ENCODE data around the gene NCF2.
A peak's percentile ranks its signal among the peaks of the same experiment; 100 is the strongest.

The NCF2 gene

DNA sequence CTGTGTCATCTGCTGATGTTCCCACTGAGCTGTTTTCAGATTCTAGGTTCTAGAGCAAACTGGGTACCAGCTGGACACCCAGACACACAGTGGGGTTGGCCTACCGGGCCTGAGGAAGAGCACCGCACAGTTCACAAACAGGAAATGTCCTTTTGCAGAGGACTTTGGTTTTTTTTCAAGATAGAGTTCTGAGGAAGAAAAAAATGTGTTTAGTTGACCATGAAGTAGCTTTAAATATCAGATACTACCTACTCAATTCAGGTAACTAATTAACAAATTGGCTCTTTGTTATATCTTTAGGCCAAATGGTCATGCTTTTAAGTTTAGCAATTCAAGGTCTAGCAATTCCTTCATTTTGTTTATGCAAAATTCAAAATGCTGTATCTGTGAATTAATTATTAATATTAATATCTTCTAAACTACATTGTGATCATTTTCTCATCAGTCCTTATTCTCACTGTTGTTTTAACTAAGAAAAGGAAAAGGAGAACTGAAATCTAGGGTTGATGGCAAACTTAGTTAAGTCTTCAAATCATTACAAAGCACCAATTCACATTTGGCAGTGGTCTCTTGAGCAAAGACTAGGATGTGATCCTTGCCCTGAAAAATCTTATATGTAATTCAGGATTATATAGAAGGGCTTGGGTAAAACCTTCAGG is 17.2 kb upstream of the NCF2 start:
- DNase-seq (ENCODE audit: extremely low read depth, insufficient read length), result peak; percentile 44
- Histone ChIP-seq H3K36me3 (ENCODE audit: control insufficient read depth, insufficient read depth, low read length) (no peaks in the 10 kb centered on the region), H3K27me3 (replicated peaks; ENCODE audit: control insufficient read depth, insufficient read depth, low read length) (no peaks in the 10 kb centered on the region), H3K4me3 (replicated peaks; ENCODE audit: low read depth, low read length) (no peak overlapping the region)
- TF ChIP-seq, protein P1, sequence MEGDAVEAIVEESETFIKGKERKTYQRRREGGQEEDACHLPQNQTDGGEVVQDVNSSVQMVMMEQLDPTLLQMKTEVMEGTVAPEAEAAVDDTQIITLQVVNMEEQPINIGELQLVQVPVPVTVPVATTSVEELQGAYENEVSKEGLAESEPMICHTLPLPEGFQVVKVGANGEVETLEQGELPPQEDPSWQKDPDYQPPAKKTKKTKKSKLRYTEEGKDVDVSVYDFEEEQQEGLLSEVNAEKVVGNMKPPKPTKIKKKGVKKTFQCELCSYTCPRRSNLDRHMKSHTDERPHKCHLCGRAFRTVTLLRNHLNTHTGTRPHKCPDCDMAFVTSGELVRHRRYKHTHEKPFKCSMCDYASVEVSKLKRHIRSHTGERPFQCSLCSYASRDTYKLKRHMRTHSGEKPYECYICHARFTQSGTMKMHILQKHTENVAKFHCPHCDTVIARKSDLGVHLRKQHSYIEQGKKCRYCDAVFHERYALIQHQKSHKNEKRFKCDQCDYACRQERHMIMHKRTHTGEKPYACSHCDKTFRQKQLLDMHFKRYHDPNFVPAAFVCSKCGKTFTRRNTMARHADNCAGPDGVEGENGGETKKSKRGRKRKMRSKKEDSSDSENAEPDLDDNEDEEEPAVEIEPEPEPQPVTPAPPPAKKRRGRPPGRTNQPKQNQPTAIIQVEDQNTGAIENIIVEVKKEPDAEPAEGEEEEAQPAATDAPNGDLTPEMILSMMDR (IDR thresholded peaks at IDR 0.05; ENCODE audit: insufficient read depth, low read length, poor library complexity, severe bottlenecking), result no peak

DNA sequence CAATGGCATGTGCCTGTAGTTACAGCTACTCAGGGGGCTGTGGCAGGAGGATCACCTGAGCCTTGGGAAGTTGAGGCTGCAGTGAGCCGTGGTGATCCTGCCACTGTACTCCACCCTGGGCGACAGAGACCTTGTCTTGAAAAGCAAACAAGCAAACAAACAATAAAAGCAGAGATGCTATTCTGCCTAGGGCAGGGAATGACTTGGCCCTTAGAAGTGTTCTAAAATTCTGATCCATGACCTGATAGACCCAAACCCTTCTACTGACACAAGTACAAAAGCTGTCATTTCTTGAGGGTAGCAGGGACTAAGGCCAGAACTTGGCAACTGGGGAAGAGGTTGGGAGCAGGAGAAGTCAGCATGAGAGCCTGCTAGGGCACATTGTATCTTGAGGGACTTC is 15.6 kb upstream of the NCF2 start:
- Histone ChIP-seq H3K4me3 (replicated peaks; ENCODE audit: low read depth, low read length) (no peak overlapping the region), H3K27me3 (replicated peaks; ENCODE audit: control insufficient read depth, insufficient read depth, low read length) (no peaks in the 10 kb centered on the region), H3K36me3 (ENCODE audit: control insufficient read depth, insufficient read depth, low read length) (no peaks in the 10 kb centered on the region)
- TF ChIP-seq, protein P1 (IDR thresholded peaks at IDR 0.05; ENCODE audit: insufficient read depth, low read length, poor library complexity, severe bottlenecking), result no peak
- no peak for DNase-seq (ENCODE audit: extremely low read depth, insufficient read length)

DNA sequence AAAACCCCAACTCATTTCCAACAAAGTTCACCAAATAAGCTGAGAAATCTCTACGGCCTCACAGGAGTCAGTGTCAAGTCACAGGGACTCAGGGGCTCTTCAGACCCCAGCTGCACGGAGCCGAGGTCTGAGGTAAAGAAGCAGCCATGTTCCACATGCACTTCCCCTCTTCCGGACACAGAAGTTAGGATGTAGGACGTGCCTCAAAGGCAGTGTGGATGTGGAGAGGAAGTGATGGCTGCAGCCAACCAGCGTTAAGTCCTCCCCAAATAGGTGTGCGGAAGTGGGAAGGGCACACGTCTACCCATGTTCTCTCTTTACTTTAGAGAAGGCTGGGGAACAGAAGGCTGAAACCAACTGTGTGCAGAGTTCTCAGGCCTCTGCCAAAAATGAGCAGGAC is 14.6 kb upstream of the NCF2 start:
- DNase-seq (ENCODE audit: extremely low read depth, insufficient read length), result peak; percentile 54
- Histone ChIP-seq H3K36me3 (ENCODE audit: control insufficient read depth, insufficient read depth, low read length) (no peaks in the 10 kb centered on the region), H3K27me3 (replicated peaks; ENCODE audit: control insufficient read depth, insufficient read depth, low read length) (no peaks in the 10 kb centered on the region), H3K4me3 (replicated peaks; ENCODE audit: low read depth, low read length) (peak overlapping the region; percentile 36)
- TF ChIP-seq, protein P1 (IDR thresholded peaks at IDR 0.05; ENCODE audit: insufficient read depth, low read length, poor library complexity, severe bottlenecking), result no peak

DNA sequence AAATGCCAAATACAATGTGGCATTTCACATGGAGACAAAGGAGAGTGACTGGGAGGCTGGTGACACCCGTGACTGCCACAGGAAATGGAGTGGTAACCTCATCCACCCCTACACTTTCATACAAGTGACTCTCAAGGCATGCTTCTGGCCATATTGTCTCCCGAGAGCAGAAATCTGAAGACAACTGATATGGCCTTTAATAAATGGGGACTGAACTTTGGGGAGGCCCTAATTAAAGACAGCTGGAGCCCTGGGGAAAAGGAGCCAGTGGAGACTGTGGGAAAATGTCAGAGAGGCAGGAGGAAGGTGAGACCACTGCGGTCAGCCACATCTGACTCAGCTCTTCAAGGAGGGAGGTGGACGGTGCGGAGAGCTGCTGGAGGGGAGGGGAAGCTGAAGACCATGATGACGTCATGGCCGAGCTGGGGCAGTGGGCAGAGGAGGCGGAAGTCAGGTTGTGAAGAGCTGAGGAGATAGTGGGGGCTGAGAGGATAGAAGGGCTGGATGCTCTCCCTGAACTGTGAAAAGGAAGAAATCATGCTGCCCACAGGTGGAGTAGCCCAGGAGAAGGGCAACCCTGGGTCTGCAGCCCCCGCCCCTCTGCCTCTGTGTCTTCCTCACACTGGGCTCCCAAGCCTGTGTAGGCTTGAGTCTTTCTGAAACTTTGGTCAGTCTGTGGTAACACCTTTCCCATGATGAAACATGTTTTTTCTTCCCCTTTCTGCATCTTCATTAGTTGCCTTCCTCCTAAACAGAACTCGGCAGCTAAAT is 14.0 kb upstream of the NCF2 start:
- TF ChIP-seq, protein P1 (IDR thresholded peaks at IDR 0.05; ENCODE audit: insufficient read depth, low read length, poor library complexity, severe bottlenecking), result no peak
- DNase-seq (ENCODE audit: extremely low read depth, insufficient read length), result peak; percentile 82
- Histone ChIP-seq H3K36me3 (ENCODE audit: control insufficient read depth, insufficient read depth, low read length) (no peaks in the 10 kb centered on the region), H3K4me3 (replicated peaks; ENCODE audit: low read depth, low read length) (peak overlapping the region; percentile 36), H3K27me3 (replicated peaks; ENCODE audit: control insufficient read depth, insufficient read depth, low read length) (no peaks in the 10 kb centered on the region)

DNA sequence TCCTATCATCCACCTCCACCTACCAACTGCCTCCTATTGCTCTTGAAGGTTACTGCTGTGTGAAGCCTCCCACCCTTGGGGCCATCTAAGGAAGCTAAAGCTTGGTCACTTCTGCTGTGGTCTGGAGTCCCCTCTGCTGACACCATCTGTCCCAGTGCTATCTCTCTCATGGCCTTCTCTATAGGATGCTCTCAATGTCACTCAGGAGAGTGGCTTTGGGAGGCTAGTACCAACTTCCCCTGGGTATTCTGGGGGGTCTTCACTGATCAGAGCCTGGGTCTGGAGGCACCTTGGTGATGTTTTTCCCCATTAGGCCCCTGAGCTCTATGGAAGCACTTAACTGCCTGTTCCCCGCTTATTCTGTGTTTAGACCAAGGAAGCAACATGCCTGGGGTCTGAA is 12.3 kb upstream of the NCF2 start:
- H3K27me3 ChIP-seq (replicated peaks; ENCODE audit: control insufficient read depth, insufficient read depth, low read length), result no peaks in the 10 kb centered on the region
- no peak for DNase-seq (ENCODE audit: extremely low read depth, insufficient read length)
- H3K36me3 ChIP-seq (ENCODE audit: control insufficient read depth, insufficient read depth, low read length), result no peaks in the 10 kb centered on the region
- H3K4me3 ChIP-seq (replicated peaks; ENCODE audit: low read depth, low read length), result no peak overlapping the region
- TF ChIP-seq, protein P1 (IDR thresholded peaks at IDR 0.05; ENCODE audit: insufficient read depth, low read length, poor library complexity, severe bottlenecking), result no peak
